RWPE2 (cell line): ENCODE data around the gene IP6K3.

Source experiments
- ATAC-seq: fragments of 200-7000 bp; cut with Tn5 transposase; 3 replicates; pipeline ENCODE4 v1.9.1; 2021; ENCODE audit warnings: low read depth
- DNase-seq: peaks from one replicate; pipeline ENCODE4 v3.0.0-alpha.2; 2020; ENCODE audit warnings: low spot score
- H3K27ac ChIP-seq: fragments of 450-650 bp; 2 replicates; pipeline ENCODE4 v1.5.1; 2017; ENCODE audit warnings: mild to moderate bottlenecking; ENCODE audit not compliant: poor library complexity, severe bottlenecking
- H3K27me3 ChIP-seq: fragments of 250-450 bp; sonication (Bioruptor Pico); 2 replicates; pipeline ENCODE4 v1.5.1; 2021; ENCODE audit warnings: mild to moderate bottlenecking, moderate library complexity; ENCODE audit not compliant: insufficient read depth, poor library complexity, severe bottlenecking
- H3K36me3 ChIP-seq: fragments of 250-450 bp; sonication (Bioruptor Pico); 2 replicates; pipeline ENCODE4 v1.5.1; 2020; ENCODE audit warnings: low read depth, mild to moderate bottlenecking, moderate library complexity
- H3K4me1 ChIP-seq: fragments of 250-450 bp; sonication (Bioruptor Pico); 2 replicates; pipeline ENCODE4 v1.5.1; 2021; ENCODE audit warnings: mild to moderate bottlenecking, moderate library complexity; ENCODE audit not compliant: insufficient read depth, poor library complexity, severe bottlenecking
- H3K4me3 ChIP-seq: fragments of 250-450 bp; sonication (Bioruptor Pico); 2 replicates; pipeline ENCODE4 v1.5.1; 2021; ENCODE audit warnings: mild to moderate bottlenecking, moderate library complexity; ENCODE audit not compliant: severe bottlenecking
- H3K9me3 ChIP-seq: fragments of 250-450 bp; sonication (Bioruptor Pico); 2 replicates; pipeline ENCODE4 v1.5.1; 2021; ENCODE audit warnings: mild to moderate bottlenecking, moderate library complexity; ENCODE audit not compliant: severe bottlenecking
- TF ChIP-seq, protein P1 (sequence below): fragments of 450-650 bp; IDR thresholded peaks from one replicate; pipeline ENCODE4 v1.5.1; 2017; ENCODE audit warnings: mild to moderate bottlenecking, moderate library complexity; ENCODE audit not compliant: poor library complexity, severe bottlenecking

IP6K3 gene

GRCh38 chr6:33723371-33724085 is 23.2 kb downstream of the IP6K3 start:
- no peaks in the 10 kb centered on the region for H3K9me3 ChIP-seq
- no peak for ATAC-seq
- peaks cover 4% of the 10 kb centered on the region for H3K4me1 ChIP-seq
- TF ChIP-seq, protein P1, sequence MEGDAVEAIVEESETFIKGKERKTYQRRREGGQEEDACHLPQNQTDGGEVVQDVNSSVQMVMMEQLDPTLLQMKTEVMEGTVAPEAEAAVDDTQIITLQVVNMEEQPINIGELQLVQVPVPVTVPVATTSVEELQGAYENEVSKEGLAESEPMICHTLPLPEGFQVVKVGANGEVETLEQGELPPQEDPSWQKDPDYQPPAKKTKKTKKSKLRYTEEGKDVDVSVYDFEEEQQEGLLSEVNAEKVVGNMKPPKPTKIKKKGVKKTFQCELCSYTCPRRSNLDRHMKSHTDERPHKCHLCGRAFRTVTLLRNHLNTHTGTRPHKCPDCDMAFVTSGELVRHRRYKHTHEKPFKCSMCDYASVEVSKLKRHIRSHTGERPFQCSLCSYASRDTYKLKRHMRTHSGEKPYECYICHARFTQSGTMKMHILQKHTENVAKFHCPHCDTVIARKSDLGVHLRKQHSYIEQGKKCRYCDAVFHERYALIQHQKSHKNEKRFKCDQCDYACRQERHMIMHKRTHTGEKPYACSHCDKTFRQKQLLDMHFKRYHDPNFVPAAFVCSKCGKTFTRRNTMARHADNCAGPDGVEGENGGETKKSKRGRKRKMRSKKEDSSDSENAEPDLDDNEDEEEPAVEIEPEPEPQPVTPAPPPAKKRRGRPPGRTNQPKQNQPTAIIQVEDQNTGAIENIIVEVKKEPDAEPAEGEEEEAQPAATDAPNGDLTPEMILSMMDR, result no peak
- H3K27ac ChIP-seq, result no peak overlapping the region
- DNase-seq, result no peak
- no peak overlapping the region for H3K4me3 ChIP-seq
- no peaks in the 10 kb centered on the region for H3K36me3 ChIP-seq
- H3K27me3 ChIP-seq, result peaks cover 5% of the 10 kb centered on the region

GRCh38 chr6:33722103-33722623 is 24.5 kb downstream of the IP6K3 start:
- H3K27ac ChIP-seq, result no peak overlapping the region
- H3K27me3 ChIP-seq, result peaks cover 5% of the 10 kb centered on the region
- H3K4me3 ChIP-seq, result no peak overlapping the region
- DNase-seq (no peak), ATAC-seq (no peak)
- no peaks in the 10 kb centered on the region for H3K36me3 ChIP-seq
- no peaks in the 10 kb centered on the region for H3K9me3 ChIP-seq
- TF ChIP-seq, protein P1, result no peak
- H3K4me1 ChIP-seq, result peaks cover 10% of the 10 kb centered on the region

DNA sequence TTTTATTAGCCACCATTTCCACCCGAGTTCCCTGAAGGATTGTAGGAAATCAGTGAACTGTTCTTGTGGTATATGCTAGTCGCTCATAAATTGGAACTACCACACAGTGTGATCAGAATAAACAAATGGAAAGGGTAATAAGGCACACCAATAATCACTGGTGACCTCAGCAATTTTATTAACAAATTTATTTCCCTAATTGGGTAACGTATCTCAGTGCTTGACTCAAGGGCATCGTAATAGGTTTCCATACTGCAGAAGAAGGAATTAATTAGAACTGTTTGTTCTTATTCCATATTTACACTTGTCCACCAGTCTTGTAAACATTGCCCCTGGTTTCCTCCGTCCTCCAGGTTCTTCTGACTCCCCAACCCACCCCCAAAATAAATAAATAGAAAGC is 25.2 kb downstream of the IP6K3 start:
- peaks cover 5% of the 10 kb centered on the region for H3K27me3 ChIP-seq
- DNase-seq (no peak), ATAC-seq (no peak)
- H3K4me1 ChIP-seq, result peaks cover 17% of the 10 kb centered on the region
- H3K9me3 ChIP-seq, result no peaks in the 10 kb centered on the region
- no peak overlapping the region for H3K4me3 ChIP-seq
- no peak overlapping the region for H3K27ac ChIP-seq
- H3K36me3 ChIP-seq, result no peaks in the 10 kb centered on the region
- TF ChIP-seq, protein P1, result no peak

DNA sequence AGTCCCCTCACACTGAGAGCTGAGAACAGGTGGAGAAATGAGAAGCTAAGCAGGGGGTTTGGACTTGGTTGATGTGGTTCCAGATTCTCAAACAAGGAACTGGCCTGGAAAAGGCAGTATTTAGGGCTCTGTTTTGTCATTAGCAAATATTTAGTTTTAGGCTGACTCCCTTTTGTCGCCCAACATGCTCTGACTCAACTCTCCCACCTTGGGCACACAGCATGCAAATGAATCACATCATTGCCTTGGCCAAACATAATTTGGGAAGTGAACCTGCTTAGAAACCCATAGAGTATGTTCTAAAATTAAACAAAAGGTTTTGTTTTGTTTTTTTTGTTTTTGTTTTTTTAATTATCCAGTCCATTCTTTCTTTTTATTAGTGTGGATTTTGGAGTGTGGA is 25.7 kb downstream of the IP6K3 start:
- Histone ChIP-seq H3K4me1 (peaks cover 20% of the 10 kb centered on the region), H3K9me3 (no peaks in the 10 kb centered on the region), H3K27me3 (peaks cover 5% of the 10 kb centered on the region), H3K4me3 (no peak overlapping the region), H3K27ac (no peak overlapping the region), H3K36me3 (no peaks in the 10 kb centered on the region)
- ATAC-seq, result no peak
- TF ChIP-seq, protein P1, result no peak
- no peak for DNase-seq
